HG03060 (cell line): ENCODE measurements around the gene PDE3B.
"Not testable (repeated sequence)": the region's sequence is repeated elsewhere in the genome, so short reads cannot be mapped to it uniquely, and the experiment has no call there.

Experiments
- ATAC-seq: cut with Tn5 transposase; IDR thresholded peaks from one replicate; pipeline ENCODE4 v1.9.1; 2021; ENCODE audit warnings: low read depth, moderate number of reproducible peaks; ENCODE audit not compliant: unreplicated experiment

PDE3B gene

DNA sequence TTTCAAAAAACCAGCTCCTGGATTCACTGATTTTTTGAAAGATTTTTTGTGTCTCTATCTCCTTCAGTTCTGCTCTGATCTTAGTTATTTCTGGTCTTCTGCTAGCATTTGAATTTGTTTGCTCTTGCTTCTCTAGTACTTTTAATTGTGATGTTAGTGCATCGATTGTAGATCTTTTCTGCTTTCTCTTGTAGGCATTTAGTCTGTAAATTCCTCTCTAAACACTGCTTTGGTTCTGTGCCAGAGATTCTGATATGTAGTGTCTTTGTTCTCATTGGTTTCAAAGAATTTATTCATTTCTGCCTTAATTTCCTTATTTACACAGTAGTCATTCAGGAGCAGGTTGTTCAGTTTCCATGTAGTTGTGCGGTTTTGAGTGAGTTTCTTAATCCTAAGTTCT, 96.9 kb downstream of the PDE3B start:
- not testable (repeated sequence) for ATAC-seq

DNA sequence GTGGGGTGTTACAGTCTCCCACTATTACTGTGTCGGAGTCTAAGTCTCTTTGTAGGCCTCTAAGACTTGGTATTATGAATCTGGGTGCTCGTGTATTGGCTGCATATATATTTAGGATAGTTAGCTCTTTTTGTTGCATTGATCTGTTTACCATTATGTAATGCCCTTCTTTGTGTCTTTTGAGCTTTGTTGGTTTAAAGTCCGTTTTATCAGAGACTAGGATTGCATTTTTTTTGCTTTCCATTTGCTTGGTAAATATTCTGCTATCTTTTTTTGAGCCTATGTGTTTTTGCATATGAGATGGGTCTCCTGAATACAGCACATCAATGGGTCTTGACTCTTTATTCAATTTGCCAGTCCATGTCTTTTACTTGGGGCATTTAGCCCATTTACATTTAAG, 97.6 kb downstream of the PDE3B start:
- ATAC-seq = no peak

DNA sequence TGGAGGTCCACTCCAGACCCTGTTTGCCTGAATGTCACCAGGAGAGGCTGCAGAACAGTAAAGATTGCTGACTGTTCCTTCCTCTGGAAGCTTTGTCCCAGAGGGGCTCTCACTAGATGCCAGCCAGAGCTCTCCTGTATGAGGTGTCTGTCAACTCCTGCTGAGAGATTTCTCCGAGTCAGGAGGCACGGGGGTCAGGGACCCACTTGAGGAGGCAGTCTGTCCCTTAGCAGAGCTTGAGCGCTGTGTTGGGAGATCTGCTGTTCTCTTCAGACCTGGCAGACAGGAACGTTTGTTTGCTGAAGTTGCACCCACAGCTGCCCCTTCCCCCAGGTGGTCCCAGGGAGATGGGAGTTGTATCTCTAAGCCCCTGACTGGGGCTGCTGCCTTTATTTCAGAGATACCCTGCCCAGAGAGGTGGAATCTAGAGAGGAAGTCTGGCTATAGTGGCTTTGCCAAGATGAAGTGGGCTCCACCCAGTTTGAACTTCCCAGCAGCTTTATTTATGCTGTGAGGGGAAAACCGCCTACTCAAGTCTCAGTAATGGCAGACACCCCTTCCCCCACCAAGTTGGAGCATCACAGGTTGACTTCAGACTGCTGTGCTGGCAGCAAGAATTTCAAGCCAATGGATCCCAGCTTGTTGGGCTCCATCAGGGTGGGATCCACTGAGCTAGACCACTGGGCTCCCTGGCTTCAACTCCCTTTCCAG, 99.4 kb downstream of the PDE3B start:
- no peak for ATAC-seq

DNA sequence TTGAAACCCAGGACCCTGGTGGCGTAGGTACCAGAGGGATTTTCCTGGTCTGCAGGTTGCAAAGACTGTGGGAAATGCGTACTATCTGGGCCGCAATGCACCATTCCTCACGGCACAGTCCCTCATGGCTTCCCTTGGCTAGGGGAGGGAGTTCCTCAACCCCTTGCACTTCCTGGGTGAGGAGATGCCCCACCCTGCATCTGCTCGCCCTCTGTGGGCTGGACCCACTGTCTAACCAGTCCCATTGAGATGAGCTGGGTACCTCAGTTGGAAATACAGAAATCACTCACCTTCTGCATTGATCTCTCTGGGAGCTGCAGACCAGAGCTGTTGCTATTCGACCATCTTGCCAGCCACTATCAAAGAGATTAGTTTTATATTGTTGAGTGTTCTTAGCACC, 100.1 kb downstream of the PDE3B start:
- not testable (repeated sequence) for ATAC-seq

DNA sequence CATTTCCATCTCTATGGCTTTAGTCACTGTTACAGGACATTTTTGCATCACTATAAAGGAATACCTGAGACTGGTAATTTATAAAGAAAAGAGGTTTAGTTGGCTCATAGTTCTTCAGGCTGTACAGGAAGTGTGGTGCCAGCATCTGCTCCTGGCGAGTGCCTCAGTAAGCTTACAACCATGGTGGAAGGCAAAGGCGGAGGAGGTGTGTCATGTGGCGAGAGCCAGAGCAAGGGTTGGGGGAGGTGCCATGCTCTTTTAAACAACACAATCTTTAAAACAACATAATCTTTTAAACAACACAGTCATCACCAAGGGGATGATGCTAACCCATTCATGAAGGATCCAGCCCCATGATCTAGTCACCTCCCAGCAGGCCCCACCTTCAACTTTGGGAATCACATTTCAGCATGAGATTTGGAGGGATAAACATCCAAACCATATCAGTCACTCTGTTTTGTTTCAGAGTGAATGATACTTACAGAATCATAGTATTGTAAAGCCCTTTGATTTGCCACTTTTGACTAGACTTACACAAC, 103.3 kb downstream of the PDE3B start:
- no peak for ATAC-seq

DNA sequence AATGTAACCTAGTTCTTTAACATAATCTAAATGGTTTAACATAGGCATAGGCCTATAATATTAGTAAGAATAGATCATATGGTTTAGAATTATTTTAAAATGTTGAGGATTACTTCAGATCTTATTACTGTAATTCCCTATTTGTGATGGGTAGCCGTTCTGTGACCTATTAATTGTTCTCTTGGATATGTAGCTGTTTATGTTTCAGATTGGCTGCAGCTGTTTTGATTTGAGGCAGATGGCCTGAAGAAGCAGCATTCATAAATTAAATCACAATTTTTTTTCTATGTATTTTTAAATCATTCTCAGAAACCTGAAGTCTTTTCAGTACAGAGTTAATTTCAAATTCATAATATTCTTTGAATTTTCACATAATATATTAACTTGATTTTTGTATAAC, 104.5 kb downstream of the PDE3B start:
- ATAC-seq = no peak

DNA sequence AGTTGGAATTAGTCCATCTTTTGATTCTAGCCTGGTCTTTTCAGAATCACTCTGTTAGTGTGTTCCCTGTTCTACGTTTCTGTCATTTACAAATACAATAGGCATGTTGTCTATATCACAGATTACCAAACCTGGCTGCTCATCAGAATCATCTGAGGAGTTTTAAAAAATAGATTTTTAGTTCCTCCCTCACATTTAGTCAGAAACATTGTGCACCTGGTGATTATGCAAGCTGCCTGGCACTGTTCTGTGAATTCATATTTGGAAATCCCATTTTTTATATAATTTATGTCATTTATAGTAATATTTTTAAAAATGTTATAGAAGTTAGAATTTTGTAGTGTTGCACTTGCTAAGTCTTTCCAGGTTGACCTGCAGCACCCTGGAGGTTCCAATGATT, 107.3 kb downstream of the PDE3B start:
- no peak for ATAC-seq

DNA sequence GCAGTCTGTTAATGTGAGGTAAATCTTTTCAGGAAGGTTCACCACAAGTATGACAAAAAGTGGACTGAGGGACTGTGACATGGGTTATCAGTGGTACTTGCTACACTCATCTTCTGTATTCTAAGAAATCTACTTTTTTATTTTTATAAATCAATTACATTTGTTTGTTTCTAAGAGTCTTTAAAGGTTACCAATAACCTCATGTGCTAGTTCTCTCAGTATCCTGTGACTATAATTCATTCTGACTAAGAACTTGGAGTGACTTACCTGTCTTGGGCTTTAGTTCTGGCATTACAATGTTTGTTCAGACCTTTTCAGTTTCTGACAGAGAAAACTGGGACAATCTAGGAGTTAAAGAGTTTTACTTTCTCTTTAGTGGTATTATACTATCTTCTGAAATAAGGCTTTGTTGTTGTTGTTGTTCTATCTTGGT, 108.4 kb downstream of the PDE3B start:
- ATAC-seq = no peak

DNA sequence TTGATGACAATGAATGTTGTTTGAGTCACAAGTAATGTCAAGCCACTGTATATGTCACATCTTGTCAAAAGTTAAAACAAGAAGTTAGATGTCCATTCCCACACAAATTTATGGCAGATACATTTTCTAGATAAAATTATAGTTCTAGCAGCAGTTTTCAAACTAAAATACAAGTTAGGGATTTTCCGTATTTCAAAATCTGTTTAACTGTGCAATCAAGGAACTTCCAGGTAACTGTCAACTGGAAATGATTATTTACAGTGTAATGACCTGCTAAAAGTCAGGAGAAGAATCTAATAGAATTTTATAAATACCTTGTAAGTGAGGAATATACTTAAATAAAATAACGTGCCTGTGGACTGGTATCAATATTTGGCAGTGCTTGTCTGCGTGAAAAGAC, 111.5 kb downstream of the PDE3B start:
- no peak for ATAC-seq

DNA sequence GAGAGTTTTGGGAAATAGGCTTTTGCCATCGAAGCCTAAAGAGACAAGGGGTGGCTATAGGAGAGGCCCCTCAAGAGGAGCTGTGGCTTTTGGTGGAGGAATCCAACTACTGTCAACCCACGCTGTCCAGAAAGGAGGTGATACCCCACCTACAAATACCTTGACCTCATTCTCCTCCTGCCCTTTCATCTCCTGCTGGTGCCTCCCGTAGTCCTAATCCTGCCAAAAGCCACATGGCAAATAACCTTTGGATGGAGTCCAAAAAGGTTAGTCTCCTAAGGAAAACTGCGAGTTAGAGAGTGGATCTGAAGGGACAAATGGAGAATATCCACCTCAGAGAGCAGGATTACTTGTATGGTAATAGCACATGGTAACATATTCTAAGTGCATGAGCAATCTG, 112.7 kb downstream of the PDE3B start:
- ATAC-seq = no peak

DNA sequence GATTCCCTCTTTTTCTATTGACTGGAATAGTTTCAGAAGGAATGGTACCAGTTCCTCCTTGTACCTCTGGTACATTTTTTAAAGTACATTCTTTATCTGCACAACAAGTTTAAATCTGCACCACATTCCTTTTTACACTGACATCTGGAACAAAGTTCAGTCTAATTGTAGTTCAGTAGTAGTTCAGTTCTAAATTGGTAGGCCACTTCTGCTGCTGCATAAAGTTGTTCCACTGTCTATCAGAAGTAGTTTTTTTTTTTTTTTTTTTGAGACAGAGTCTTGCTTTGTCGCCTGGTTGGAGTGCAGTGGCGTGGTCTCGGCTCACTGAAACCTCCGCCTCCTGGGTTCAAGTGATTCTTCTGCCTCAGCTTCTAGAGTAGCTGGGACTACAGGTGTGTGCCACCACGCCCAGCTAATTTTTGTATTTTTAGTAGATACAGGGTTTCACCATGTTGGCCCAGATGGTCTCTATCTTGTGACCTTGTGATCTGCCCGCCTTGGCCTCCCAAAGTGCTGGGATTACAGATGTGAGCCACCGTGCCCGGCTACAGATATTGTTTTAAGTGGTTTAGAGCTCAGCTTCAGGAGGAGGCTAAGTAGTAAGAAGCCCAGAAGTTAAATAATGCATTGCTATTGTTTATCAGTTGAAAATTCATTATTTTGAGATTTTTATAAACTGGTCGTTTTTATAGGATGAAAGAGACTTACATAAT, 115.9 kb downstream of the PDE3B start:
- ATAC-seq = not testable (repeated sequence)

DNA sequence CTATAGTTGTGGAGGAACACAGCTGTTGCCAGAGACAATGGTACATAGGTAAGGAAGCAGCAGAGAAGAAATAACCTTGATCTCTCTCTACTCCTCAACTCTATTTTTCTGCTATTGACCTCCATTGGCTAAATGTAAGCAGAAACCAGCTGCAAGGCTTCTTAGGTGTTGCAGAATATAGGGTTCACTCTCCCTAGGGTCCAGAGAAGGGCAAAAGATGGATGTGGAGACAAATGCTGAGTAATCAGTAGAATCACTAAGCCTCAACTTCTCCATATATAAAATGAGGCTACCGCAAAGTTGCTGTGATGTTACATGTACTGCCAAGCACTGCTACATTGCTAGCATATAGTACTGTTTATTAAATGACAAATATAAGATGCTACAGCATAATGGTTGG, 120.6 kb downstream of the PDE3B start:
- ATAC-seq = no peak

DNA sequence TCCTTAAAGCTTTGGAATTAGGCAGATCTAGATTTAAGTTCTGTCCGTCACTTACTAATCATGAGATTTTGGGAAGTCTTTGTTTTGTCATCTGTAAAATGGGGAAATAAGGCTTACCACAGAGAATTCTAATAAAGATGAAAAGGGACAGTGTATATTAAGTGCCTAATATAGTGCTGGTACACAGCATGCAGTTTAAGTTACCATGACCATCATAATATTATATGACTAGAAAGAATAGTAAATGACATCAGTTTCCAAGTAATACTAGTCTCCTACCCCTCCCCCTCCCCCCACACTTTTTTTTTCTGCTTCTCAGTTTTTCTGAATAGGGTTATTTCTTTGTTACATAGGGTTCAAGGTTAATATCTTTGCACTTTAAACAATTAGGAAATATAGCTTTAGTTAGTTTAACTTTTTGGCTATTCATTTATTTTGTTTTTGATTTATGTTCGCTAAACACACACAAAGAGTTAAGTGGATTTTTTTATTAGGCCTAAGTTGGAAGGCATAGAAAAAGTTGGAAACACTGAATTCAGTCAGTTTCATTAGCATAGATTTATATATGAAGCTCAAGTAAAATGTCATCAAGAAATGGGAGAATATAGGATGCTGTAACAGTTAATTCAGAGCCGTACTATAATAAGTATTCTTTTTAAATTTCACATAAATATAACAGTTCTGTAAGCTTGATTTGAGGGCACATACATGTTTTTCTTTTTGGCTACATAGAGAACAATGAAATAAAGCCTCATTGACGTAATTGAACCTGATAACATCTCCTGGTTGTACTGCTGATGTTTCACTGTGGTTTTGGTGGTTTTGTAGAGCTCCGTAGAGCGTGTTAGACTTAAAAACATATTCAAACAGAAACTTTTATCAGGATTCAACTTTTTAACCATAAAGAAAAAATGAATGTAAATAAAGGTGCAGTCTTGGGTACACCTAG, 121.2 kb downstream of the PDE3B start:
- ATAC-seq = peak; percentile 94

DNA sequence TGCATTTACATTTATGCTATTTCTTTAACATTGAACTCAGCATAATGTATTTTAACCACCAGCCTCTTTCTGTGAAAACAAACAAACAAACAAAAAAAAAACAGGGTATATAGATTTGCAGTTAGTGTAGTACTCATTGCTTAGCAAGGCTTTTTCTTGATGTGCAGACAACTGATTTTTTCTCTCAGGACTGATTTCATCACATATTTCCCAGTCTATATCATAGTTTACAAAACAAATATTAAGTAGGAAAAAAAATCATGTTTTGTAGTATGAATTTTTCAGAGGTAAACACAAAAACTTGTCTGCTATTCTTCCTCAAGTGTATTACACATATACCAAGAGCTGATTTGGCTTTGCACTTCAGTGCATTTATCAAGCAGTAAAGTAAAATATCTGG, 123.0 kb downstream of the PDE3B start:
- ATAC-seq = no peak

DNA sequence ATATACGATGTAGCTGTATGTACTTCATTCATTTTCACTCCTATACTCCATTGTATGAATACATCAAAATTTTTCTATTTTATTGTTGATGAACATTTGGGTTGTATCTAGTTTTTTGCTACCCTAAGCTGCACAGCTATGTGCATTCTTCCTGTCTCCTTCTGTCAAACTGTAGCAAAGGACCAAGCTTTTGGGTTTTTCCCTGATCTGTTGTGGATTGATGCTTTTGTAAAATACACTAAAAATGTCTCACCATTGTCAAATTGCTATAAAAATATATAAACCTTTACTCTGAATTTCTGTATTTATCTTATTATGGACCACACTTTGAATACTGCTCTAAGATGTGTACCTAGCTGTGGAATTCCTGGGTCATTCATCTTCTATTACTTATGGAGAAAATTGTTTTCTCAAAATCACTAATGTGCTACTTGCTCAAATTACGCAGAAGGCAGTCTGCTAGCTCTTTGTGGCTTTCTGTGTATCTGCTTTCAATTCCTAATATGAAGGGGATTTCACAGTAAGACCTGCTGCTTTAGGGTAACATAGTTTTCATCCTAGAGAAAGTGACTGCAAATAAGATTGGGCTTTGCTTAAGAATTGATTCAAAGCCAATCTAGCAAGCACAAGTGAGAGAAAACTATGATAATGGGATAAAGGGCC, 125.1 kb downstream of the PDE3B start:
- ATAC-seq = no peak

DNA sequence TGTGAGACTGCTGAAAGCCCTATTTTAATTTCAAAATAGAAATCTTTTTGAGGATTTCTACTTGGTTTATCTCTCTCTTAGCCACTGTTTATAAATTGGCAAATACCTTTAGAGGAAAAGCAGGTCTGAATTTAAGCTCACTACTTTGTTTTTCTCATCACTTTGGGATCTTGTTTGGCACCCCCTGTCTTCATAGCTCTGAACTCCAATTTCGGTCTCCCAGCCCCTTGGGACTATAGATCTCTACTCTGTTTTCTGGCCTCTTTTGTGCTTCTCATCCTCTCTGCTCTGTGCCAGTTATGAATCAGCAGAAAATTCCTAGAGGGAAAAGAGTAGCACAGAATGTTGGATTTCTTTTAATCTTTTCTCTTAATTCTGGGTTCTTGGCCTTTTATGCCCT, 130.2 kb downstream of the PDE3B start:
- no peak for ATAC-seq

DNA sequence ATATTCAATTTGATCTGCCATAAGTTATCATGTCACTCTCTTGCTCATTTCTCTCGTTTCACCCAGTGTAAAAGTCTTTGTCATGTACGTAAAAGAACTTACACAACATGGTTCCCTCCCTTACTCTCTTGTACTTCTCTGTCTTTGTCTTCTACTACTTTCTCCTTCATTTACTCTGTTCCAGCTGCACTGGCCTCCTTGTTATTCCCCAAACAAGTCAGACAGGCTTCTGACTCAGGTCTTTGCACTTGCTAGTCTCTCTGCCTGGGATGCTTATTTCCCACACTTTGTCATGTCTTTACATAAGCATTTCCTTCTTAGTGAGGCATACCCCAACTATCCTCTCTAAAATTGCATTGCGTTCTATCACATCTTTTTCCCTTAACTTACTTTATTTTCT, 131.1 kb downstream of the PDE3B start:
- ATAC-seq = no peak

DNA sequence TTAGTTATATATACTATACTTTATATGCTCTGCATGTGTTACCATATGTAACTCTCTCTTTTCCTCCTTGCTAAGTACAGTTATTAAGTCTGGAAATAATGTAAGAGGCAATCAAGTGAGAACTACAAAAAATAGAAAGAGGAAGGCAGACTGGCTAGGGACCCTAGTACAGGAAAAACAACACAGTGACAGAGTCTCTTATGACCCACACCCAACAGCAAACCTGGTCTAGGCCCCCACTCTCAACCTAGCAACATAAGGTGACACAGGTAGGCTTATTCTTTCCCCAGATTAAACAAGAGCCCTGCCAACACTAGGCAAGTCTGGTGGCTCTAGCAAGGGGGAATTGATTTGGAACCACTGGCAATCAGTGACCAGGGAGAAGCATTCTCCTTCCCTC, 132.3 kb downstream of the PDE3B start:
- no peak for ATAC-seq

DNA sequence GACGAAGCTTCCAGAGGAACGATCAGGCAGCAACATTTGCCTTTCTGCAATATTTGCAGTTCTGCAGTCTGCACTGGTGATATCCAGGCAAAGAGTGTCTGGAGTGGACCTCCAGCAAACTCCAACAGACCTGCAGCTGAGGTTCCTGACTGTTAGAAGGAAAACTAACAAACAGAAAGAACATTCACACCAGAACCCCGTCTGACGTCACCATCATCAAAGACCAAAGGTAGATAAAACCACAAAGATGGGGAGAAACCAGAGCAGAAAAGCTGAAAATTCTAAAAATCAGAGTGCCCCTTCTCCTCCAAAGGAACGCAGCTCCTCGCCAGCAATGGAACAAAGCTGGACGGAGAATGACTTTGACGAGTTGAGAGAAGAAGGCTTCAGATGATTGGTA, 134.9 kb downstream of the PDE3B start:
- ATAC-seq = not testable (repeated sequence)

DNA sequence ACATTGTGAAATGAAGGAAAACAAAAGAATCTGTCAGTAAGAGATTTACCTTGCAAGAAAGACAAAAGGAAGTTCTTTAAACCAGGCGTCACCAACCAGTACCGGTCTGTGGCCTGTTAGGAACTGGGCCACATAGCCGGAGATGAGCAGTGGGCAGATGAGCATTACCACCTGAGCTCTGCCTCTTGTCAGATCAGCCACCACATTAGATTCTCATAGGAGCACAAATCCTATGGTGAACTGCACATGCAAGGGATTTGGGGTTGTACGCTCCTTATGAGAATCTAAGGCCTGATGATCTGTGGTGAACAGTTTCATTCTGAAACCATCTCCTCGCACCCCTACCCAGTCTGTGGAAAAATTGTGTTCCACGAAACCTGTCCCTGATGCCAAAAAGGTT, 140.2 kb downstream of the PDE3B start:
- ATAC-seq = no peak
